Embryonic facial prominence (tissue), 1 donor: ENCODE measurements around the gene OR13C4.
"Not testable (repeated sequence)": the region's sequence is repeated elsewhere in the genome, so short reads cannot be mapped to it uniquely, and the experiment has no call there.

Experiments
- DNase-seq: peaks from one replicate; pipeline ENCODE4 v3.0.0-alpha.2; 2016; ENCODE audit errors: extremely low spot score

Gene OR13C4

GRCh38 chr9:104527109-104527508, at the start of gene OR13C4:
Gene OR13C4 (minus strand): TSS chr9:104527209. CDS start chr9:104527209, 0 bp downstream.
- DNase-seq: no peak

GRCh38 chr9:104575456-104575855, 48.4 kb upstream of the OR13C4 start:
- DNase-seq: no peak

- no peak for DNase-seq
Measured at GRCh38 chr9:104572612-104573011, 45.6 kb upstream of the OR13C4 start.

GRCh38 chr9:104568868-104569267, 41.9 kb upstream of the OR13C4 start, which contains the start of gene OR13C8:
Gene OR13C8 (plus strand): TSS chr9:104569168. CDS start chr9:104569168, 0 bp downstream.
- no peak for DNase-seq

- DNase-seq: no peak
Measured at GRCh38 chr9:104564358-104564757, 37.3 kb upstream of the OR13C4 start.

GRCh38 chr9:104556830-104557634, 30.0 kb upstream of the OR13C4 start:
- no peak for DNase-seq

- no peak for DNase-seq
Measured at GRCh38 chr9:104555521-104555920, 28.5 kb upstream of the OR13C4 start.

- no peak for DNase-seq
Measured at GRCh38 chr9:104553261-104553660, 26.3 kb upstream of the OR13C4 start.

- DNase-seq: no peak
Measured at GRCh38 chr9:104544644-104545043, 17.6 kb upstream of the OR13C4 start.

- no peak for DNase-seq
Measured at GRCh38 chr9:104539275-104539674, 12.3 kb upstream of the OR13C4 start.

GRCh38 chr9:104536756-104537155, 9.7 kb upstream of the OR13C4 start, which contains the start of gene OR13C3:
Gene OR13C3 (minus strand): TSS chr9:104536856. CDS start chr9:104536723, 133 bp downstream.
- DNase-seq: no peak

GRCh38 chr9:104520241-104520640, 6.8 kb downstream of the OR13C4 start:
- not testable (repeated sequence) for DNase-seq

- no peak for DNase-seq
Measured at GRCh38 chr9:104514901-104515300, 12.1 kb downstream of the OR13C4 start.

GRCh38 chr9:104506565-104506964, 20.4 kb downstream of the OR13C4 start:
- DNase-seq: no peak

GRCh38 chr9:104503963-104504362, 23.0 kb downstream of the OR13C4 start, which contains the start of gene OR13F1:
Gene OR13F1 (plus strand): TSS chr9:104504263. CDS start chr9:104504263, 0 bp downstream.
- DNase-seq: no peak

GRCh38 chr9:104503440-104503839, 23.6 kb downstream of the OR13C4 start:
- DNase-seq: no peak

- DNase-seq: no peak
Measured at GRCh38 chr9:104494808-104495207, 32.2 kb downstream of the OR13C4 start.

- no peak for DNase-seq
Measured at GRCh38 chr9:104485014-104485413, 42.0 kb downstream of the OR13C4 start.

- DNase-seq: no peak
Measured at GRCh38 chr9:104482921-104483570, 44.0 kb downstream of the OR13C4 start.
